ENCODE results near the gene ACTR2.
"Not testable (repeated sequence)": the region's sequence is repeated elsewhere in the genome, so short reads cannot be mapped to it uniquely, and the experiment has no call there.

GRCh38 chr2:65317351-65317750 is 89.7 kb downstream of the ACTR2 start:
- TF ChIP-seq REST (IDR thresholded peaks at IDR 0.05; ENCODE audit: borderline replicate concordance); REST (CRISPR knock-in tag; IDR thresholded peaks at IDR 0.05; ENCODE audit: low read depth); MEF2A (IDR thresholded peaks at IDR 0.05; ENCODE audit: control insufficient read depth, low read depth, low read length); MIER1 (IDR thresholded peaks at IDR 0.05; ENCODE audit: low read depth); HDAC6 (IDR thresholded peaks at IDR 0.05; ENCODE audit: low read depth, low read length); POLR2A (conservative IDR thresholded peaks at IDR 0.05); CBX5 (IDR thresholded peaks at IDR 0.05; ENCODE audit: borderline replicate concordance, low read depth): not testable (repeated sequence)
- TF ChIP-seq, protein P1, sequence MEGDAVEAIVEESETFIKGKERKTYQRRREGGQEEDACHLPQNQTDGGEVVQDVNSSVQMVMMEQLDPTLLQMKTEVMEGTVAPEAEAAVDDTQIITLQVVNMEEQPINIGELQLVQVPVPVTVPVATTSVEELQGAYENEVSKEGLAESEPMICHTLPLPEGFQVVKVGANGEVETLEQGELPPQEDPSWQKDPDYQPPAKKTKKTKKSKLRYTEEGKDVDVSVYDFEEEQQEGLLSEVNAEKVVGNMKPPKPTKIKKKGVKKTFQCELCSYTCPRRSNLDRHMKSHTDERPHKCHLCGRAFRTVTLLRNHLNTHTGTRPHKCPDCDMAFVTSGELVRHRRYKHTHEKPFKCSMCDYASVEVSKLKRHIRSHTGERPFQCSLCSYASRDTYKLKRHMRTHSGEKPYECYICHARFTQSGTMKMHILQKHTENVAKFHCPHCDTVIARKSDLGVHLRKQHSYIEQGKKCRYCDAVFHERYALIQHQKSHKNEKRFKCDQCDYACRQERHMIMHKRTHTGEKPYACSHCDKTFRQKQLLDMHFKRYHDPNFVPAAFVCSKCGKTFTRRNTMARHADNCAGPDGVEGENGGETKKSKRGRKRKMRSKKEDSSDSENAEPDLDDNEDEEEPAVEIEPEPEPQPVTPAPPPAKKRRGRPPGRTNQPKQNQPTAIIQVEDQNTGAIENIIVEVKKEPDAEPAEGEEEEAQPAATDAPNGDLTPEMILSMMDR (IDR thresholded peaks at IDR 0.05 in 2 of 3, conservative IDR thresholded peaks at IDR 0.05 in 1 of 3; ENCODE audit: insufficient read depth in 2 of 3, low read depth in 1 of 3, low read length in 3 of 3): not testable (repeated sequence)
- TF ChIP-seq, protein P2, sequence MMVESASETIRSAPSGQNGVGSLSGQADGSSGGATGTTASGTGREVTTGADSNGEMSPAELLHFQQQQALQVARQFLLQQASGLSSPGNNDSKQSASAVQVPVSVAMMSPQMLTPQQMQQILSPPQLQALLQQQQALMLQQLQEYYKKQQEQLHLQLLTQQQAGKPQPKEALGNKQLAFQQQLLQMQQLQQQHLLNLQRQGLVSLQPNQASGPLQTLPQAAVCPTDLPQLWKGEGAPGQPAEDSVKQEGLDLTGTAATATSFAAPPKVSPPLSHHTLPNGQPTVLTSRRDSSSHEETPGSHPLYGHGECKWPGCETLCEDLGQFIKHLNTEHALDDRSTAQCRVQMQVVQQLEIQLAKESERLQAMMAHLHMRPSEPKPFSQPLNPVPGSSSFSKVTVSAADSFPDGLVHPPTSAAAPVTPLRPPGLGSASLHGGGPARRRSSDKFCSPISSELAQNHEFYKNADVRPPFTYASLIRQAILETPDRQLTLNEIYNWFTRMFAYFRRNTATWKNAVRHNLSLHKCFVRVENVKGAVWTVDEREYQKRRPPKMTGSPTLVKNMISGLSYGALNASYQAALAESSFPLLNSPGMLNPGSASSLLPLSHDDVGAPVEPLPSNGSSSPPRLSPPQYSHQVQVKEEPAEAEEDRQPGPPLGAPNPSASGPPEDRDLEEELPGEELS (CRISPR knock-in tag; IDR thresholded peaks at IDR 0.05; ENCODE audit: borderline replicate concordance): not testable (repeated sequence)

Measured in K562 (cell line).